Heart left ventricle (tissue), 16 donors: ENCODE data around the gene CD4. TPM values are rescaled to one million over a fixed set of nuclear protein-coding genes. Genes with fewer than 3 reads are reported as not detected.

Experiments
- ATAC-seq, 4 donors: fragments of 200-7000 bp; cut with Tn5 transposase; one replicate each; pipeline ENCODE4 v1.9.1; 2020 to 2022; ENCODE audit warnings: moderate library complexity in 4 of 4, mild to moderate bottlenecking in 3 of 4, moderate number of reproducible peaks in 1 of 4
- DNase-seq, 5 donors: peaks; one replicate each; pipeline ENCODE4 v3.0.0-alpha.2; 2020
- H3K27ac ChIP-seq, 12 donors: fragments of 200-600 bp; sonication (generic) in 4 of 12; one replicate each; pipeline versions ENCODE4 v1.5.0 to v1.8.0; 2016 to 2022; ENCODE audit warnings: mild to moderate bottlenecking in 2 of 12
- H3K27me3 ChIP-seq, 9 donors: fragments of 200-600 bp; sonication (generic) in 2 of 9; one replicate each; pipeline versions ENCODE4 v1.5.1 to v1.8.0; 2016 to 2022; ENCODE audit warnings: mild to moderate bottlenecking in 3 of 9
- H3K36me3 ChIP-seq, 9 donors: fragments of 200-600 bp; sonication (generic) in 2 of 9; one replicate each; pipeline versions ENCODE4 v1.5.0 to v1.8.0; 2018 to 2022; ENCODE audit warnings: mild to moderate bottlenecking in 2 of 9
- H3K4me1 ChIP-seq, 12 donors: fragments of 200-600 bp; sonication (generic) in 4 of 12; one replicate each; pipeline versions ENCODE4 v1.5.0 to v1.8.0; 2016 to 2022; ENCODE audit warnings: mild to moderate bottlenecking in 3 of 12
- H3K4me3 ChIP-seq, 12 donors: fragments of 200-600 bp; sonication (generic) in 4 of 12; one replicate each; pipeline versions ENCODE4 v1.5.0 to v1.8.0; 2017 to 2022; ENCODE audit warnings: mild to moderate bottlenecking in 9 of 12, moderate library complexity in 4 of 12
- H3K9me3 ChIP-seq, 12 donors: fragments of 200-600 bp; sonication (generic) in 4 of 12; one replicate each; pipeline versions ENCODE4 v1.5.0 to v1.8.0; 2016 to 2022; ENCODE audit warnings: mild to moderate bottlenecking in 1 of 12
- POLR2A ChIP-seq, 2 donors: fragments of 450-650 bp; IDR thresholded peaks; one replicate each; pipeline ENCODE4 v1.6.1; 2017; ENCODE audit warnings: antibody characterized with exemption in 2 of 2, mild to moderate bottlenecking in 2 of 2, moderate library complexity in 2 of 2
- WGBS, 4 donors: extraction: QIAGEN DNeasy Blood & Tissue Kit in 2 of 4; methylation state at CpG; one replicate each; pipeline versions ENCODE4 v1.1.5 to v1.1.7; 2013 to 2018; 5-methylcytosine and 5-hydroxymethylcytosine counted together
- intact Hi-C, 10 donors: fragments of 100-400 bp; cut with DNase I; formaldehyde crosslinking; loops; one replicate each; pipeline versions ENCODE4 v1.11.1 to v1.14.2; 2022
- polyA plus RNA-seq, 2 donors: library from polyadenylated mRNA; stranded (reverse); fragments of 200-250 nt; gene quantifications; one replicate each; pipeline ENCODE4 v1.2.3, GENCODE V29; 2013
- total RNA-seq, 9 donors: library from RNA; depleted of rRNA in 2 of 9; stranded (reverse); fragments of >200 nt in 2 of 9; fragmentation: NEBNext Ultra II Directional in 3 of 9; extraction: Animal tissue kit (Norgen Biotek cat#: 25700) in 3 of 9; gene quantifications; one replicate each; pipeline versions ENCODE4 v1.1.0 to v1.2.4, GENCODE V29; 2016 to 2023
- TF ChIP-seq, protein P1 (sequence below), 12 donors: fragments of 200-600 bp; sonication (generic) in 4 of 12; IDR thresholded peaks; one replicate each; pipeline versions ENCODE4 v1.5.0 to v1.8.0; 2018 to 2022; ENCODE audit warnings: antibody characterized with exemption in 12 of 12, mild to moderate bottlenecking in 5 of 12
- donor health status: ischemic (EF 13 %, LVEDD 7.1; RV severe dilation, severe dysfunction).
- donor health status: healthy with polysubstance abuse.
- donor health status: DM: no; HTN: yes; CAD: no.
- donor health status: DM: no; HTN: no; CAD: no.
- donor health status: ischemic (EF 25% LVEDD 6.9; RV normal size, moderate dysfunction).
- donor health status: ischemic (EF 25% LVEDD 5.7; RV mildly dilated, moderate dysfunction).
- donor health status: healthy.
- donor health status: DM: yes; HTN: yes; CAD: no.
- donor health status: ischemic (EF 35%, LVEDD 5.7; RV mildly dilated, moderate dysfunction).
- donor health status: nonischemic (EF 11% LVEDD 7.7; RV severe dilation, severe dysfunction).
- donor health status: DM: yes; HTN: yes; CAD: no.
- donor health status: PGD.
- donor health status: ischemic (EF 29% LVEDD 5.4; RV normal size, mild dysfunction).
- donor health status: nonischemic (EF 23%, LVEDD 6.1; RV moderate dilation, normal function).

CD4 gene
- total and polyA plus RNA-seq, 11 donors: 1.1 to 71.9 (median 4.6) TPM

- TF ChIP-seq POLR2A (IDR thresholded peaks at IDR 0.05): no peak
- TF ChIP-seq, protein P1, sequence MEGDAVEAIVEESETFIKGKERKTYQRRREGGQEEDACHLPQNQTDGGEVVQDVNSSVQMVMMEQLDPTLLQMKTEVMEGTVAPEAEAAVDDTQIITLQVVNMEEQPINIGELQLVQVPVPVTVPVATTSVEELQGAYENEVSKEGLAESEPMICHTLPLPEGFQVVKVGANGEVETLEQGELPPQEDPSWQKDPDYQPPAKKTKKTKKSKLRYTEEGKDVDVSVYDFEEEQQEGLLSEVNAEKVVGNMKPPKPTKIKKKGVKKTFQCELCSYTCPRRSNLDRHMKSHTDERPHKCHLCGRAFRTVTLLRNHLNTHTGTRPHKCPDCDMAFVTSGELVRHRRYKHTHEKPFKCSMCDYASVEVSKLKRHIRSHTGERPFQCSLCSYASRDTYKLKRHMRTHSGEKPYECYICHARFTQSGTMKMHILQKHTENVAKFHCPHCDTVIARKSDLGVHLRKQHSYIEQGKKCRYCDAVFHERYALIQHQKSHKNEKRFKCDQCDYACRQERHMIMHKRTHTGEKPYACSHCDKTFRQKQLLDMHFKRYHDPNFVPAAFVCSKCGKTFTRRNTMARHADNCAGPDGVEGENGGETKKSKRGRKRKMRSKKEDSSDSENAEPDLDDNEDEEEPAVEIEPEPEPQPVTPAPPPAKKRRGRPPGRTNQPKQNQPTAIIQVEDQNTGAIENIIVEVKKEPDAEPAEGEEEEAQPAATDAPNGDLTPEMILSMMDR (IDR thresholded peaks at IDR 0.05): no peak
- intact Hi-C loops: no loop called here
- ATAC-seq: no peak
- H3K27ac ChIP-seq: no peak overlapping the region
- H3K4me3 ChIP-seq: no peak overlapping the region
- no peak for DNase-seq
- peaks cover 0 to 39% (median 8%) of the 10 kb centered on the region in 9 donors for H3K36me3 ChIP-seq
- H3K4me1 ChIP-seq: peaks cover 0 to 42% (median 22%) of the 10 kb centered on the region in 12 donors
- peaks cover 0 to 9% (median 0%) of the 10 kb centered on the region in 9 donors for H3K27me3 ChIP-seq
- 85 to 92% (median 91%) methylated on average over 6 of the region's 6 CpGs for WGBS, 4 donors
- no peaks in the 10 kb centered on the region for H3K9me3 ChIP-seq
Observed at GRCh38 chr12:6830999-6831398, 41.7 kb downstream of the CD4 start.

DNA sequence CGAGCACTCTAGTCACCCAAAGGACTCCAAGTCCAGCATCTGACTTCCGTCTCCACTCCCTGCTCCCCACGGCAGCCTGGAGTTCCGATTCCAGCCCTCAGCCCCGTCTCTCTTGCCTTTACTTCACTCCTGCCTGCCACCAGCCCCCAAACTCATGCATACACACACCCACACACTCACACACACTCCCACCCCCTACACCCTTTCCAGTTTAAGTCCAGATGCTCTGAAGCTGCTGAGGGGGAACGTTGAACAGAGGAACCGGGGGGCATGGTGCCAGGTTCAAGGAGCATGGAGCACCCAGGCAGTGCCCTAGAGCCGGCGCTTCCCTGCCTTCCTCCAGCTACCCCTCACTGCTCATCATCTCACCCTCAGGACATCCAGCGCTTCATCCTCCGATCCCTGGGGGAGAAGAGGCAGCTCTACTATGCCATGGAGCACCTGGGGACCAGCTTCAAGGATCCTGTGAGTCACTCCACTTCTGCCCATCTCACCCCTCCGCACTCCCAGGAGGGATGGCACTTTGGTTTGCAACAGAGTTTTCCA is 42.2 kb downstream of the CD4 start:
- WGBS, 4 donors: 86 to 92% (median 89%) methylated on average over 12 of the region's 12 CpGs
- TF ChIP-seq, protein P1 (IDR thresholded peaks at IDR 0.05): no peak
- no peak for TF ChIP-seq POLR2A (IDR thresholded peaks at IDR 0.05)
- peak in 2 of 5 donors; percentile 19 to 32 for DNase-seq
- Histone ChIP-seq H3K27ac (peak overlapping the region in 1 of 12 donors; percentile 80), H3K36me3 (peaks cover 0 to 43% (median 8%) of the 10 kb centered on the region in 9 donors), H3K4me1 (peaks cover 0 to 47% (median 22%) of the 10 kb centered on the region in 12 donors), H3K27me3 (peaks cover 0 to 9% (median 0%) of the 10 kb centered on the region in 9 donors), H3K9me3 (no peaks in the 10 kb centered on the region), H3K4me3 (no peak overlapping the region)
- intact Hi-C loops: no loop called here
- ATAC-seq: no peak

- peak in 1 of 5 donors; percentile 2 for DNase-seq
- H3K4me3 ChIP-seq: no peak overlapping the region
- intact Hi-C loops: no loop called here
- H3K4me1 ChIP-seq: peaks cover 0 to 42% (median 18%) of the 10 kb centered on the region in 12 donors
- H3K27me3 ChIP-seq: peaks cover 0 to 9% (median 0%) of the 10 kb centered on the region in 9 donors
- ATAC-seq: no peak
- H3K9me3 ChIP-seq: no peaks in the 10 kb centered on the region
- TF ChIP-seq POLR2A (IDR thresholded peaks at IDR 0.05): no peak
- TF ChIP-seq, protein P1 (IDR thresholded peaks at IDR 0.05): no peak
- 86 to 90% (median 89%) methylated on average over 4 of the region's 4 CpGs for WGBS, 4 donors
- peak overlapping the region in 3 of 12 donors; percentile 23 to 82 (median 80) for H3K27ac ChIP-seq
- peaks cover 0 to 49% (median 14%) of the 10 kb centered on the region in 9 donors for H3K36me3 ChIP-seq
Observed at GRCh38 chr12:6832125-6832524, 42.8 kb downstream of the CD4 start.

GRCh38 chr12:6833189-6833890 is 44.0 kb downstream of the CD4 start:
- ATAC-seq: peak; percentile 43 to 69 (median 56)
- Histone ChIP-seq H3K9me3 (no peaks in the 10 kb centered on the region), H3K4me3 (peak overlapping the region in 11 of 12 donors; percentile 0 to 59 (median 46)), H3K27ac (peak overlapping the region; percentile 26 to 97 (median 80)), H3K36me3 (peaks cover 0 to 61% (median 26%) of the 10 kb centered on the region in 9 donors), H3K4me1 (peaks cover 0 to 37% (median 14%) of the 10 kb centered on the region in 12 donors), H3K27me3 (peaks cover 0 to 6% (median 0%) of the 10 kb centered on the region in 9 donors)
- TF ChIP-seq POLR2A (IDR thresholded peaks at IDR 0.05): no peak
- TF ChIP-seq, protein P1 (IDR thresholded peaks at IDR 0.05): no peak
- intact Hi-C loops: no loop called here
- DNase-seq: peak in 2 of 5 donors; percentile 14 to 65
- 56 to 58% (median 57%) methylated on average over 3 to 6 of the region's 6 CpGs for WGBS, 4 donors
